Measurements from ENCODE around the gene SMYD2. TPM values are rescaled to one million over a fixed set of nuclear protein-coding genes. Genes with fewer than 3 reads are reported as not detected.

SMYD2 gene
- total RNA-seq, 1 donor from 2014 or later = 63.2 TPM

DNA sequence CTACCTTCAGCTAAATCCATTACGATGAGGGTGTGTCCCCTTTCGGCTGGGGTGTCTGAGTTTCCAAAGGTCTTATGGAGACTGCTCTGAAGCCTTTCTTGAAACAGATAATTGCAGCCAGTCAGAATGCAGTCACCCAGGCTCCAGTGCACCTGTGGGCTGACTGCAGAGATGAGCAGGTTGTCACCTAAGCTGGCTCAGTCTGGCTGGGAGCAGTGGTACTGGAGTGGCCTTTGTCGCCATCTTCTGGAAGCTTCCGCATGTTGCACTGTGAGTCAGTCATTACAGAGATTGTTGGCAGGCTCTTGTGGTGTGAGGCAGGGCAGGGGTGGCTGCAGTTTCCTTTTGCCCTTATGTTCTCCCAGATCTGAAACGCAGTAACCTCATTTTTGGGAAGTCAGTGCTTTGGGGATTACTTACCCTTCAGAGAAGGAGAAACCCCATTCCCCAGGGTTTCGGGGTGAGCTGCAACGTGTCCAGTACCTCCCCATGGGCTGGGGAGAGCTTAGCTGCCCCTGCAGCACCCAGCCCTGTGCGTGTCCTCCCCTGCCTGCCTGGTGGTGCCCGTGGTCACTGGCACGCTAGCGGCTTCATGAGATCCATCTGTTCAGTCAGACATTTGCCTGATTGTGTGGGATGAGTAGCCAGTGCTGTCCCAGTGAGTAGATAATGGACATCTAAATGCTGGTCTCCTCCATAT, 48.0 kb downstream of the SMYD2 start:
- H3K36me3 ChIP-seq (ENCODE audit: control insufficient read depth in 3 of 3, insufficient read depth in 3 of 3, low read length in 3 of 3) = peaks cover 6 to 27% (median 8%) of the 10 kb centered on the region in 3 donors
- no peak overlapping the region for H3K4me3 ChIP-seq (ENCODE audit: low read length in 3 of 3)
- H3K9ac ChIP-seq (ENCODE audit: low read depth in 1 of 3, low read length in 3 of 3) = peak overlapping the region in 1 of 3 donors; percentile 16
- H3K27ac ChIP-seq (ENCODE audit: low read depth, low read length) = no peak overlapping the region
- peaks cover 2 to 13% (median 7%) of the 10 kb centered on the region in 3 donors for H3K4me1 ChIP-seq (ENCODE audit: control insufficient read depth in 3 of 3, insufficient read depth in 3 of 3, low read length in 3 of 3)
- H3K9me3 ChIP-seq (ENCODE audit: control insufficient read depth in 3 of 3, low read length in 3 of 3) = no peaks in the 10 kb centered on the region
- H3K27me3 ChIP-seq (ENCODE audit: control insufficient read depth in 3 of 3, insufficient read depth in 3 of 3, low read length in 3 of 3) = no peaks in the 10 kb centered on the region

DNA sequence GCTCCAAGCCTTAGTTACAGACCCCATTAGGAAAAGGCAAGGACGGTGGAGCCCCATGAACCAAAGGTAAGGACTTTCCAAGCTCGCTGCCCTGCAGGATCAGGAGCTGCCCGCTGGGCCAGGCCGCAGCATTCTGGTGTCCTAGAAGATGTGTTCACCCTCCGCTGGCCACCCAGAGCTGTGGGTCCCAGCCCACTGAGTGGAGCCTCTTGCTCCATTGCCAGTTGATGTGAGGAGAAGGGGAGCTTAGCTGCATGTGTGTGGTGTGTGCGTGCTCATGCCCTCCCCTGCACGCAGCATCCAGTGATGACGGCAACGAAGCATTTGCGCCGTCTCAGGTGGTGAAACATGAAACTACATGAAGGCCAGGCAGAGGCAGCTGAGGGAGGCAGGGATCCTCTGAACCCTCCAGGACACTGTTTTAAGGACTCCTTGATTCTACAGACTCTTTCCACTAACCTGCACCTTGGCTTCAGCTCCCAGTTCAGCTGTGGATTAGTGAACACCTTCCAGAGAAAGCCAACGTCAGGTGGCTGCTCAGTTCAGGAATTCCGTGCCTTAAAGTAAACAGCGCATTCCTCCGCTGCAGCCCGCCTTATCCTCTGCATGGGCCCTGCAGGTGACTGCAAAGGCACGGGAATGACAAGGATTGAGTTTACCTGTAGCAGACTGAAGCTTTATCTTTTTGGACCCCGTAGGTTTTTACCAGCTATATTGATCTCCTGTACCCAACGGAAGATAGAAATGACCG, 48.7 kb downstream of the SMYD2 start:
- Histone ChIP-seq H3K9me3 (ENCODE audit: control insufficient read depth in 3 of 3, low read length in 3 of 3) (no peaks in the 10 kb centered on the region), H3K27ac (ENCODE audit: low read depth, low read length) (no peak overlapping the region)

DNA sequence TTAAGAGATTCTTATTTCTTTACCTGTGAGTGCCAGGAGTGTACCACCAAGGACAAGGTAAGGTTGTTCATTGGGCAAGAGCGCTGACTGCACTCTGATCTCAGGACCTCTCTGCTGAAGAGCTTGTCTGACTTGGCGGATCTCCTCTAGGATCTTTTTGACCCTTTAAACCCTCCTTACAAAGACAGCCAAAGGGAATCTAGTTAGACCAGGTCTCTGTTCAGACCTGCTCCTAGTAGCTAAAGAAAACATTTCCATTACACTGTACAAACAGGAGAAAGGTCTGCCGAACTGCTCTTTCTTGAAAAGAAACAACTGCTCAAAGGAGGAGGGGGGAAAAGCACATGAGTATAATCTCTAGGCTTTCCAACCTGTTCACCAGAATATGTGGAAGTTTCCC, 49.3 kb downstream of the SMYD2 start:
- Histone ChIP-seq H3K27ac (ENCODE audit: low read depth, low read length) (no peak overlapping the region), H3K9me3 (ENCODE audit: control insufficient read depth in 3 of 3, low read length in 3 of 3) (no peaks in the 10 kb centered on the region), H3K4me3 (ENCODE audit: low read length in 3 of 3) (no peak overlapping the region), H3K9ac (ENCODE audit: low read depth in 1 of 3, low read length in 3 of 3) (no peak overlapping the region), H3K4me1 (ENCODE audit: control insufficient read depth in 3 of 3, insufficient read depth in 3 of 3, low read length in 3 of 3) (peaks cover 2 to 13% (median 7%) of the 10 kb centered on the region in 3 donors), H3K36me3 (ENCODE audit: control insufficient read depth in 3 of 3, insufficient read depth in 3 of 3, low read length in 3 of 3) (peaks cover 6 to 24% (median 13%) of the 10 kb centered on the region in 3 donors), H3K27me3 (ENCODE audit: control insufficient read depth in 3 of 3, insufficient read depth in 3 of 3, low read length in 3 of 3) (no peaks in the 10 kb centered on the region)

More for the DNA sequence above, 48.7 kb downstream of the SMYD2 start:
- H3K4me1 ChIP-seq (ENCODE audit: control insufficient read depth in 3 of 3, insufficient read depth in 3 of 3, low read length in 3 of 3) = peaks cover 2 to 13% (median 7%) of the 10 kb centered on the region in 3 donors
- no peak overlapping the region for H3K9ac ChIP-seq (ENCODE audit: low read depth in 1 of 3, low read length in 3 of 3)
- no peak overlapping the region for H3K4me3 ChIP-seq (ENCODE audit: low read length in 3 of 3)
- H3K36me3 ChIP-seq (ENCODE audit: control insufficient read depth in 3 of 3, insufficient read depth in 3 of 3, low read length in 3 of 3) = peaks cover 6 to 27% (median 13%) of the 10 kb centered on the region in 3 donors
- no peaks in the 10 kb centered on the region for H3K27me3 ChIP-seq (ENCODE audit: control insufficient read depth in 3 of 3, insufficient read depth in 3 of 3, low read length in 3 of 3)

DNA sequence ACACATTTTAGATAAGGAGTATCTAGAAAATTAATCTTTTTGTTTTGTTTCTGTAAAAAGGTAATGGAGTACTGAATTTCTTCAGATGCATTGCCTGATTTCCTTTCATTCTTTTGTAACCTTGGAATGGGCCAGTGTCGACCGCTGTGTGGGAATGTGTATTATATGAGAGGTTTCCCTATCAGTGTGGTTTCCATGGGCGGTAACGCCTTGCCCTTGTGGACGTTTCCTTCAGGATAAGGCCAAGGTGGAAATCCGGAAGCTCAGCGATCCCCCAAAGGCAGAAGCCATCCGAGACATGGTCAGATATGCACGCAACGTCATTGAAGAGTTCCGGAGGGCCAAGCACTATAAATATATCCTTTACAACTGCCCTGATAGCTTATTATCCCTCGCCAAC, 49.8 kb downstream of the SMYD2 start:
- peaks cover 6 to 21% (median 13%) of the 10 kb centered on the region in 3 donors for H3K36me3 ChIP-seq (ENCODE audit: control insufficient read depth in 3 of 3, insufficient read depth in 3 of 3, low read length in 3 of 3)
- H3K27me3 ChIP-seq (ENCODE audit: control insufficient read depth in 3 of 3, insufficient read depth in 3 of 3, low read length in 3 of 3) = no peaks in the 10 kb centered on the region
- H3K27ac ChIP-seq (ENCODE audit: low read depth, low read length) = no peak overlapping the region
- H3K9ac ChIP-seq (ENCODE audit: low read depth in 1 of 3, low read length in 3 of 3) = no peak overlapping the region
- H3K9me3 ChIP-seq (ENCODE audit: control insufficient read depth in 3 of 3, low read length in 3 of 3) = no peaks in the 10 kb centered on the region
- H3K4me3 ChIP-seq (ENCODE audit: low read length in 3 of 3) = no peak overlapping the region
- peaks cover 2 to 13% (median 7%) of the 10 kb centered on the region in 3 donors for H3K4me1 ChIP-seq (ENCODE audit: control insufficient read depth in 3 of 3, insufficient read depth in 3 of 3, low read length in 3 of 3)

DNA sequence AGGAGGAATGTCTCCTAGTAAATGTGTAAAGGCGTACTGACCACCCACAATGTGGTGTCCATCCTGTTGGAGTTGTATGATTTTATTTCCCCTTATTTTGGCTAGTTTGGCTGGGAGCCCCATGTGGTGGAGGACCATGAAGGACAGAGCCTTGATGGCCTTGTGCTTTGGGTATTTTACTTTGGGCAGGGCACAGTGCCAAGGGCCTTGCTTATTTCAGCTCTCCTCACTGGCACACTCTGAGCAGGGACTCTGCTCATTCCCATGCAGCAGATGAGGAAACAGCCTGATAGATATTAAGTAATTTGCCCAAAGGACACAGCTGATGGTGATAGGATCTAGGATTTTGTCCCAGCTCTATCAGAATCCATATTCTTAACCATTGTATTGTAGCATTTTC, 50.2 kb downstream of the SMYD2 start:
- H3K27ac ChIP-seq (ENCODE audit: low read depth, low read length) = no peak overlapping the region
- no peak overlapping the region for H3K4me3 ChIP-seq (ENCODE audit: low read length in 3 of 3)
- no peaks in the 10 kb centered on the region for H3K27me3 ChIP-seq (ENCODE audit: control insufficient read depth in 3 of 3, insufficient read depth in 3 of 3, low read length in 3 of 3)
- peaks cover 6 to 20% (median 13%) of the 10 kb centered on the region in 3 donors for H3K36me3 ChIP-seq (ENCODE audit: control insufficient read depth in 3 of 3, insufficient read depth in 3 of 3, low read length in 3 of 3)
- H3K9ac ChIP-seq (ENCODE audit: low read depth in 1 of 3, low read length in 3 of 3) = no peak overlapping the region
- peaks cover 2 to 13% (median 7%) of the 10 kb centered on the region in 3 donors for H3K4me1 ChIP-seq (ENCODE audit: control insufficient read depth in 3 of 3, insufficient read depth in 3 of 3, low read length in 3 of 3)
- H3K9me3 ChIP-seq (ENCODE audit: control insufficient read depth in 3 of 3, low read length in 3 of 3) = no peaks in the 10 kb centered on the region

DNA sequence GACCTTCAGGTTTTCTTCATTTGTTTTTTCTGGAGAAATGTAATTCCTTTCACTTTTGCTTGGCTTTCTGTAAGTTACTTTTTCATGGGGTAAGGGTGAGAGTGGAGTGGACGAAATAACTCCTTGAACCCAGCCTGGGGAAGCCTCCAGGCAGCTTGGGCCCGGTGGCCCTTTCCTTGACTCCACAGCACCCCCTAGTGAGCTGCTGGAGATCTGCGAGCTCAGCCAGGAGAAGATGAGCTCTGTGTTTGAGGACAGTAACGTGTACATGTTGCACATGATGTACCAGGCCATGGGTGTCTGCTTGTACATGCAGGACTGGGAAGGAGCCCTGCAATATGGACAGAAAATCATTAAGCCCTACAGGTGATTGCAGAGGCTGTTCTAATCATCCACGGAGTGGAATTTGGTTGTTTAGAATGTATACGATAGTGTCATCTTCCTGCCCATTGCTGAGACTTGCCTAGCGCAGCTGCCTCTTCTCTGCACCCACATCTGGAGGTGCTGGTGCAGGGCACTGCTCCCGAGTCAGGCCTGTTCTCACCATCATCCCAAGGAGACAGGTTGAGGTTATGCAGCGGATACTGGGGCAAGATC, 51.0 kb downstream of the SMYD2 start:
- no peak overlapping the region for H3K27ac ChIP-seq (ENCODE audit: low read depth, low read length)
- no peak overlapping the region for H3K9ac ChIP-seq (ENCODE audit: low read depth in 1 of 3, low read length in 3 of 3)
- H3K27me3 ChIP-seq (ENCODE audit: control insufficient read depth in 3 of 3, insufficient read depth in 3 of 3, low read length in 3 of 3) = no peaks in the 10 kb centered on the region
- H3K4me3 ChIP-seq (ENCODE audit: low read length in 3 of 3) = no peak overlapping the region
- peaks cover 2 to 13% (median 7%) of the 10 kb centered on the region in 3 donors for H3K4me1 ChIP-seq (ENCODE audit: control insufficient read depth in 3 of 3, insufficient read depth in 3 of 3, low read length in 3 of 3)
- H3K9me3 ChIP-seq (ENCODE audit: control insufficient read depth in 3 of 3, low read length in 3 of 3) = no peaks in the 10 kb centered on the region
- H3K36me3 ChIP-seq (ENCODE audit: control insufficient read depth in 3 of 3, insufficient read depth in 3 of 3, low read length in 3 of 3) = peaks cover 6 to 13% (median 10%) of the 10 kb centered on the region in 3 donors

DNA sequence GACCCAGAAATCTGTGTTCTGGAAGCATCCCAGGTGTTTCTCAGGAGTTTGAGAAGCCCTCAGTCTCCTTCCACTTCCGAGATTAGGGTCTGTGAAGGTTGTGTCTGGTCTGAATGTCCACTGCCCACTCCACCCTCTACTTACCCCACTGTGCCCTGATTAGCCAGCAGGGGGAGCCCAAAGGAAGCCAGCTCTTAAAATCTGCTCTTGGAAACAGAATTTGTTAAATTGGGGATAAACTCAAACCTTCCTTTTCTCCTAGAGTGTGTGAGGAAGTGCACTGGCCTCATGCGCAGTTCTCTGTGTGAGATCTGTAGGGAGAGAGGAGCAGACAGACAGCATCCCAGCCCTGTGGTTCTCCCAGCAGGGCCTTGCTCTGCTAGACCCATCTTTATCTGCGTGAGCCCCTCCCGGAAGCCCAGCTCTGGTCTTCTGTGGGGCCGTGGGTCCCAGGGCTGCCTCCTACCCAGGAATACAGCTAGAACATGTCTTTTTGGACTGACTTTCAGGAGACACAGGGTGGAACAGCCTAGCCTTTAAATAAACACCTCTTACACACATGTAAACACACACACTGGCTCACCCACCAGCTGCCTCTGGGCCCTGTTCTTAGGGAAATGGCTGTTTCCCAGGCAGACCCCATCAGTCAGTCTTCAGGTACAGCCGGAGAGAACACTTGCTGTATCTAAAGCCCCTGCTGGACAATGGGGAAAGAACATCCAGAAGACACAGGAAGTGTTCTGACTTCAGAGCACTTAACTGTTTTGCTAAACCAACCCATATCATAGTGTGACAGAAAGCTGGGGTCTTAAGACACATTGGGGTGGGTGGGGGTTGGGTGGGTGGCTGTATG, 52.2 kb downstream of the SMYD2 start:
- H3K9ac ChIP-seq (ENCODE audit: low read depth in 1 of 3, low read length in 3 of 3) = peak overlapping the region in 1 of 3 donors; percentile 10
- H3K4me3 ChIP-seq (ENCODE audit: low read length in 3 of 3) = no peak overlapping the region
- peaks cover 5 to 14% (median 14%) of the 10 kb centered on the region in 3 donors for H3K4me1 ChIP-seq (ENCODE audit: control insufficient read depth in 3 of 3, insufficient read depth in 3 of 3, low read length in 3 of 3)
- no peak overlapping the region for H3K27ac ChIP-seq (ENCODE audit: low read depth, low read length)
- peaks cover 3 to 10% (median 10%) of the 10 kb centered on the region in 3 donors for H3K36me3 ChIP-seq (ENCODE audit: control insufficient read depth in 3 of 3, insufficient read depth in 3 of 3, low read length in 3 of 3)
- no peaks in the 10 kb centered on the region for H3K9me3 ChIP-seq (ENCODE audit: control insufficient read depth in 3 of 3, low read length in 3 of 3)
- no peaks in the 10 kb centered on the region for H3K27me3 ChIP-seq (ENCODE audit: control insufficient read depth in 3 of 3, insufficient read depth in 3 of 3, low read length in 3 of 3)

DNA sequence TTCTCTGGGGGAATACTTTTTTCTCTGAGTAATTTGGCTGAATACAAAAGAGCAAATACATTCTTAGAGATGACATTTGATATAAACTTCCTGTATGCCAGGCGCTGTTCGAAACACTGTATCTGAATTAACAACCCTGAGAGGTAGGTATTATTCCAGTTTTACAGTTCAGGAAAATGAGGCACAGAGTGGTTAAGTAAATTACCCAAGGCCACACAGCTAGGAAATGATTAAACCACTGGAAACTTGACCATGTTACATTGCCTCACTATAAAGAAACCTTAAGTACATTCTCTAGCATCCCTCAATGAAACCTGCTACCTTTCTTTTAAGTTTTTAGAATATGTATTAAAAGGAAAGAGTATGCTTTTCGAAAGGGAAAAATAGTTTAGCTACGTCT, 54.6 kb downstream of the SMYD2 start:
- Histone ChIP-seq H3K4me3 (ENCODE audit: low read length in 3 of 3) (no peak overlapping the region), H3K27ac (ENCODE audit: low read depth, low read length) (no peak overlapping the region), H3K9ac (ENCODE audit: low read depth in 1 of 3, low read length in 3 of 3) (no peak overlapping the region), H3K9me3 (ENCODE audit: control insufficient read depth in 3 of 3, low read length in 3 of 3) (no peaks in the 10 kb centered on the region), H3K36me3 (ENCODE audit: control insufficient read depth in 3 of 3, insufficient read depth in 3 of 3, low read length in 3 of 3) (peaks cover 0 to 5% (median 0%) of the 10 kb centered on the region in 3 donors), H3K4me1 (ENCODE audit: control insufficient read depth in 3 of 3, insufficient read depth in 3 of 3, low read length in 3 of 3) (peaks cover 7 to 12% (median 7%) of the 10 kb centered on the region in 3 donors), H3K27me3 (ENCODE audit: control insufficient read depth in 3 of 3, insufficient read depth in 3 of 3, low read length in 3 of 3) (no peaks in the 10 kb centered on the region)

DNA sequence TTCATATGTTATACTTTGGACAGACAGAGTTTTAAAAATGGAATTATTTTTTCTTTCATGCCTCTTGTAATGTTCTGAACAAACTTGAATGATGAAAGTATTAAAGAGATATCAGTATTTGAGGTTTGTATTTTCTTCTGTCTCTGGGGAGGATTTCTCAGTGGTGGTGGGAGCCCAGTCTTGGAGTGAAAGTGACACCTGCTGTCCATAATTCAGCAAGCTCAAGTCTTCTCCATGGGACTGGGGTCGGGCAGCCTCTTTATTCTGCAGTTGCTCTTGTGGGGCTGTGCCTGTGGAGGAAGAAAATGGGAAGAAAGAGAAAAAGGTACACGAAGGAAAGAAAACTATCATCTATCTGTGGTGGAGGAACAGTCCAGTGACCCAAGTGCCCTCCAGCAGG, 56.1 kb downstream of the SMYD2 start:
- no peak overlapping the region for H3K9ac ChIP-seq (ENCODE audit: low read depth in 1 of 3, low read length in 3 of 3)
- no peak overlapping the region for H3K27ac ChIP-seq (ENCODE audit: low read depth, low read length)
- H3K9me3 ChIP-seq (ENCODE audit: control insufficient read depth in 3 of 3, low read length in 3 of 3) = no peaks in the 10 kb centered on the region
- no peak overlapping the region for H3K4me3 ChIP-seq (ENCODE audit: low read length in 3 of 3)
- H3K4me1 ChIP-seq (ENCODE audit: control insufficient read depth in 3 of 3, insufficient read depth in 3 of 3, low read length in 3 of 3) = peaks cover 7 to 11% (median 7%) of the 10 kb centered on the region in 3 donors
- H3K27me3 ChIP-seq (ENCODE audit: control insufficient read depth in 3 of 3, insufficient read depth in 3 of 3, low read length in 3 of 3) = no peaks in the 10 kb centered on the region
- peaks cover 0 to 5% (median 0%) of the 10 kb centered on the region in 3 donors for H3K36me3 ChIP-seq (ENCODE audit: control insufficient read depth in 3 of 3, insufficient read depth in 3 of 3, low read length in 3 of 3)

Data from skeletal muscle tissue (tissue), 4 donors.